Activated CD4-positive, CD25-positive, alpha-beta regulatory T cell treated with anti-CD3 and anti-CD28 coated beads, Interleukin-2, amount 50 U/mL, for 24 hours (primary cell): ENCODE results near the gene STK39.

Experiments
- ATAC-seq, 2 donors: fragments of 150-1000 bp; cut with Tn5 transposase; one replicate each; pipeline ENCODE4 v1.10.0; 2021; ENCODE audit warnings: mild to moderate bottlenecking in 1 of 2, moderate library complexity in 1 of 2

Gene STK39

GRCh38 chr2:168182550-168183249 lies 64.7 kb downstream of the STK39 start:
- no peak for ATAC-seq

DNA sequence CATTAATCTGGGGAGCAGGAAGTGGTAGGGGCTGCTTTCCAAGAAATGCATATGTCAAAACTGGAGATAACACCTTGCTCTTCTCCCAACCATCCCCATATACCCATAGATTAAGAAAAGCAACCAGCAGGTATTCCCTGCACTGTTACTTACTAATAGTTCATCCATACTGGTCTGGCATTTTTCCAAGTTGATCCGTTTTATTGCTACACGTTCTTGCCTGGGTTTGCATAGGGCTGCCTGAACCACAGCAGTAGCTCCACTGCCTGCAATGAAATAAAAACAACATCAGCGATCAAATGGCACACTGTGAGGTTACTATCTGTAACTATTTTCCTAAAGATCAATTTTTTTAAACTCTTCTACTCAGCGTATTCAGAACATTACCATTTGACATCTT lies 65.6 kb downstream of the STK39 start:
- ATAC-seq: no peak

DNA sequence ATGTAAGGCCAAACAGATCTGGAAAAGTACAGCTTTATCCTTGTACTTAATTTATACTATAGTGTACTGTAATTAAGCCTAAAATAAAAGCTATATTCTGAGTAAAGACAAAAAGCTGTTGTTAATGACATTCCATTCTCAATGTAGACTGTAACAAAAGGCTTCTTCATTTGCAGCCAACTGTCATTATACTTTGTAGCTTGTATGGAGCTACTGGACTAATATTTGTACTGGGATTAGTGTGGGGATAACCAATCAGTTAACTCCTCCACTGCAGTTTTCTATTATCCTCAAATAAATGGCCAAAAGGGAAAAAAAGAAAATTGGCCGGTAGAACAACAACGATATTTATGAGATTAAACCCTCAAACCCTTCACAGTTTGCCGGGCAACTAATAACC lies 66.5 kb downstream of the STK39 start:
- ATAC-seq: no peak

DNA sequence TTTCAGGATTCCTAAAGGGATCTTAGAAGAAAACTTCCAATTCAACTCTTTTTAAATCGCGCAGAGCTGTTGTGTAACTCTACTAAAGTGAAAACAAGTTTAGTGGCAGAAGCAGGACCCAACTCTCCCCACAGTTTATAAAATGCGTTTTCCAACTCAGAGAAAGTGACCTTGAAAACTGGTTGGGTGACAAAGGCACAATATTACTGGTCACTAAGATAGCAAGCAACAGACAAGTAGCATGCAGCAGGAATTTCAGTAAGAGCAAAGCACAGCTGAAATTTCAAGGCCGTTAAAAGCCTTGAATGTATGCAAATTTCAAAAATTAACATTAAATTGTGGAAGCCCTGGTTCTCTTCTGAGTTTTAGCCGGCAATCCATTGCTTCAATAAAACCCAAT lies 66.9 kb downstream of the STK39 start:
- no peak for ATAC-seq

DNA sequence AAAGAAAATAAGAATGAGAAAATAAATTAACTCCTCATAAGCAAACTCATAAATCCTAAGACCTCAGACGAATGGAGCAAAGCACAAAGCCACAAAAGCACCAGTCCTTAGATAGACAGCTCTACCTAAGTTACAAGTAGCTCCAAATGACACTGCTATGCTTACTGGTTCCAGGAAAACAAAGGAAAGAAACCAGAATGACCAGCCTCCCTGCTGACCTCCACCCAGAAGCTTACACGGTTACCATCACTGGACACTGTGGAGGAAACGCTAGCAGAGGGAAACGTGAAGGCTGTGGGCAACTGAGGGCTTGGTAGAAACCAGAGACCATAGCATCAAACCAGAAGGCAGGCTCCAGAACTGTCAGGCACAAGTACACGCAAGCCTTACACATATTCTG lies 67.8 kb downstream of the STK39 start:
- no peak for ATAC-seq

GRCh38 chr2:168178520-168179324 lies 68.7 kb downstream of the STK39 start:
- ATAC-seq: peak; percentile 58 to 74

- no peak for ATAC-seq
Observed at GRCh38 chr2:168176402-168176801, 71.0 kb downstream of the STK39 start.

DNA sequence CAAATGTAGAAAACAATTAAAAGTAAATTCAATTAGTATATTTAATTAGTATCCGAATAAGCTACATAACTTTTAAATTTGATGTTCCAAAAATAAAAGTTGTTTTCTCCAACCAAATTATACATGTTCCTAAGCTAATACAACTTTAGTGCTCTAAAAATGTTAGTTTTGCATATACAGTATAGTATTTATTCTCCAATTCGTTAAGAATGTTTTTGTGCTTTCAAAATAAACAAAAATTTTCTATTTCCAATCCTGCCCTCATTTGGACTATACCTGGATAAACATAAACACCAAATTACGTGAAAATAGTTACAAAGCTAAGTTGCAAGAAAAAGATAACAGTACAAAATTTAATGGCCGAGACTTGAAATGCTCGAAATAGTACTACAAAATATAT lies 71.9 kb downstream of the STK39 start:
- no peak for ATAC-seq

DNA sequence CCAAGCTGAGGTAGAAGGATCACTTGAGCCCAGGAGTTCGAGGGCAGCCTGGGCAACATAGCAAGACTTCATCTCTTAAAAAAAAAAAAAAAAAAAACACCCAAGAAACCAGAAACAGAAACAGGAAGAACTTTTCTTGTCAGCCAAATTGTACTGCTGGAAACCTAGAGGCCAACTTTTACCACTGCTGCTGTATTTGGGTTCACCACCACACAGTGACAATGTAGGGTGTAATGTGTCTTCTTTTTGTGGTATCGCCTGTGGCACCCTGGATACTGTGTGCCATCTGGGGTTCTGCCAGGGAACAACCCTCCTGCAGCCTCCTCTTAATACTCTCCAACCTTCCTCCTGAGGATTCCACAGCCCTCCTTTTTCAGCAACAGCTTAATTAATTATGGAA lies 72.6 kb downstream of the STK39 start:
- ATAC-seq: no peak

GRCh38 chr2:168172071-168172470 lies 75.3 kb downstream of the STK39 start:
- ATAC-seq: no peak

GRCh38 chr2:168171059-168171762 lies 76.2 kb downstream of the STK39 start:
- ATAC-seq: no peak

GRCh38 chr2:168169097-168169745 lies 78.2 kb downstream of the STK39 start:
- no peak for ATAC-seq

DNA sequence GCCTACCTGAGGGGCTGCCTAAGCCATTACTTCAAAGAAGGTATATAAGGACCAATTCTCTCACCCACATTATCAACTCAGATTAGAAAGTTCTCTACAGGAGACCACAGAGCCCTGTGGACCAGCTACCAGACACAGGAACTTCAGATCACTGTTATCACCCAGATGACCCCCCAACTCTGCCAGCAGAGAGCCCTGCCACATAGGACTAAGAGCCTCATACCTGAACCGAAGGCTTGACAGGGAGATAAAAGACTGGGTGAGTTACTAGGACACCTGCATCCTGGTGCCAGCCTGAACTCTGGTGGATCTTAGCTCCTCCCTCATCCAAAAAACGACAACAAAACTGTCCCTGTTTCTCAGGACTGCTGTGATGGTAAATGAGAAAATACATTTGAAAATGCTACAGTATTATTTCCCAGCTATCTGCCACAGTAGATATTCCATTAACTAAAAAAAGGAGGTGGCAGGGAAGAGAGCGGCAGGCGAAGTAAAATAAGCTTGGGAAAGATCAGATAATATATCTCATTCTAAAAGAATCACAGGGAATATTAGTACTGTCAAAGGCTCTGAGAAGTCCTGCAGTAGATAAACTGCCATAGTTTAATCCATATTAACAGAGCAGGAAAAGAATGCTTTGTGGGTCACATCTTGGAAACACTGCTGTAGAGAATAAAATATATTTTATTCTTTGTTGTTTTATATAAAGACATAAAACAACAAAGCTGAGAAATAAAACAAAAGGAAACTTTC lies 79.7 kb downstream of the STK39 start:
- no peak for ATAC-seq

DNA sequence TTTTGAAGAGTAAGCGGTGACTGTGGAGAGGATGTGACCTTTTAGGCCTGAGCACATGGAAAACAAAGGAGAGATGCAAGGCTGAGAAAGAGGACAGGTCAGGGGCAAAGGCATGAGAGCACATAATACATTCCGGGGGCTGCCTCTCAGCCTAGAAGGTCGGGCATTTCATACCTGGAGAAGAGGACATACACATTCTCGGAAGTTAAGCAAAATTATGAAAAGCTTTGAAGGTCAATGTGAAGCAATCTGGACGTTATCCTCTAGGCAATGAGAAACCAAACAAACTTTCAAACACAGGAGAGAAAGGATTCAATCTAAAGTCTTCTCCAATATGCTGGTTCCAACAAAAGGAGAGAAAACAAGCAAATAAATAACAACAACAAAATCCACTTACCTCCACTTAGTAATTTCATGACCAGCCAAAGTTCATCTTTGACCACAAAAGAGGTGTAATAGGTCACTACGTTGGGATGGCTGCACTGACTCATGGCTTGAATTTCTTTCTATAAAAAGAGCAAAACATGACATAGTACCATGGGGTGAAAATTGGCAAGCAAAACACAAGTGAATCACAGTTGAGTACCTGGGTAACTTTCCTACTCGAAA lies 80.4 kb downstream of the STK39 start:
- ATAC-seq: peak; percentile 74 to 82

DNA sequence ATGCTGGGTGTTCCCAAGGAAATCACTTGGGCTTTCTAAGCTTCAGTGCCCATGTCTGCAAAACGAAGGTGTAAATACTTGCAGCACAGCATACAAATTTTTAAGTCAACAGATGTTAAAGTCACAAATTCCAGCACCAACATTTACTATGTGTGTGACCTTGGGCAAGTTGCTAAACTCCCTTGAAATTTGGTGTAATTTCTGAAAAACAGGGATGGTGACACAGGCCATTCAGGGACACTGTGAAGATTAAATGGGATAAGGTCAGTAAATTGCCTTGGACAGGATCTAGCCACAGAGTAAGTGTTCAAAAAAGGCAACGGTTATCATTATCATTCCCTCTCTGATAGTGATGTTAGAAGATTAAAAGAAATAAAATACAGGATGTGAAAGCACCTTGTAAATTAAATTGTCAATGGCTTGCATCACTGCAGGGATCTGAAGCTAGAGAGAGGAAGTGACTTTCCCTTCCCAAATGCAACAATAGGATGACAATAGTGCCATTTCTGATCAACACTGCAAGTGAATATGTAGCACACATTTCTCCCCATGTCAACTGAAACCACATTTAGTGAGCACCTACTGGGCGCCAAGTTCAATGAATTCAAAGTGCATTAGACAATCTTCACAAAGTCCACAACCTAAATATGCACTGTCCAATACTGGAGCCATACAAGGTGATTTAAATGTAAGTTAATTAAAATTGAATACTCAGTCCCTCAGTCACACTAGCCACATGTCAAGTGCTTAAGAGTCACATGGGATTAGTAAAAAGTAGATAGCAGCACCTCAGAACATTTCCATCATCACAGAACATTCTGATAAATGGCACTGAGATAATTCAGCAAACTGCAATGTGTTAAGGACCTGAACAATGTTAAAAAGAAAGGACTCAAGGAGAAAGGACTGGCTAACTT lies 81.2 kb downstream of the STK39 start:
- ATAC-seq: no peak

DNA sequence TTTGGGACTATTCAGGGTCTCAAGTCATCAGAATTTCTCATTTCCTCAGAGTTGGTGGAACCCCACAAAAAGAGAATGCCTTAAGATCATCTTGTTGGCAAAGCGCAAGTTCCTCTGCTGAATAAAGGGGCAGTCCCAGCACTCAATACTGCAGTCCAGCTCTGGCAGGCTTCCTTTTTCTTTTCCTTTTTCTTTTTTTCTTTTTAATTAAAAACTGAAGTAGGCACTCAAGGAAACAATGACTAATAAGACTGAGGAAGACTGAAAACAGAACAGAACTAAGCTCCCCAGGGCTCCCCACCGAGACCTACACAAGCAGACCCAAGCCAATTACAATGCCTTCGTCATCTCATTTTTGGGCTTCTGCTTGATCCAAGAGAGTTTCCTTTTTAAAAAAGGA lies 82.0 kb downstream of the STK39 start:
- ATAC-seq: peak in 1 of 2 donors; percentile 26

DNA sequence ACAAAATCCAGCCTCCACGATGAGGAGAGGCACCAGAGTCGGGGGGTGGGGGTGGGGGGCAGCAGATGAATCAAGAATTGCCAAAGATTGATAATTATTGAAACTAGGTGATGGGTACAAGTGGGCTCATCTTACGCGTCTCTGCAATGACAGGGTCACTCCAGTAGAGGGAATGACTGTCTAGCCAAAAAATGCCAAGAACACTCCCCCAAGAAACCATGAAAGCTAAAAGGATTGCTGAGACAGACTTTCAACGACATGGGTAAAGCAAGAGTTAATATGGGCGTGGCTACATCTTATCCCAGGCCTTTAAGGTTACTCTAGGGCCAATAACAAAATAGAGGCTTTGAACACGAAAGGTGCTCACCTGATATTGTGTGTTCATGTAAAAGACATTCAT lies 86.5 kb downstream of the STK39 start:
- ATAC-seq: no peak

- ATAC-seq: no peak
Observed at GRCh38 chr2:168159754-168160585, 87.4 kb downstream of the STK39 start.

- no peak for ATAC-seq
Observed at GRCh38 chr2:168158586-168158985, 88.8 kb downstream of the STK39 start.

- ATAC-seq: no peak
Observed at GRCh38 chr2:168157926-168158325, 89.5 kb downstream of the STK39 start.
